DMS79 treated with DMSO at 0.1 percent for 48 hours (cell line): ENCODE results near the gene TMEM184B.
A peak's percentile ranks its signal among the peaks of the same experiment; 100 is the strongest.

ENCODE experiments used
- DNase-seq: peaks from one replicate; lab custom pipeline; 2025; lab: John Stamatoyannopoulos, UW

Gene TMEM184B

DNA sequence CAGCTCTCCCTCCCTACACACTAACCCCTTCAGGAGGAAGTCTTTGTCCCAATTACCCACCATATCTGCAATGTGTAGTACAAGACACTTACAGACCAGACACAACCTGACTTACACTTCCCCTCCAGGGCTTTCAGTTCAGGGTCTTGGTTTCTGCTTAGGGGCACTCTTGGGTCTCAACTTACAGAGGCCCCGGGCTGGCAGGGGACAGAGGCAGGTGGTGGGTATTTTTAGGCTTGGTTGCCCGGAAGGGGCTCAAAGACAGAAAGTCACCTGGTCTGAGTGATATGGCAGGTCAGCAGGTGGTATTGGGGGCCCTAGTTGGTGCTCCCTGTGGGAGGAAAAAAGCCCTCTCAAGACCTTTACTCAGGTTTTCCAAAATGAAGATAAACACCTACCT lies 3.4 kb upstream of the TMEM184B start:
- DNase-seq: no peak

DNA sequence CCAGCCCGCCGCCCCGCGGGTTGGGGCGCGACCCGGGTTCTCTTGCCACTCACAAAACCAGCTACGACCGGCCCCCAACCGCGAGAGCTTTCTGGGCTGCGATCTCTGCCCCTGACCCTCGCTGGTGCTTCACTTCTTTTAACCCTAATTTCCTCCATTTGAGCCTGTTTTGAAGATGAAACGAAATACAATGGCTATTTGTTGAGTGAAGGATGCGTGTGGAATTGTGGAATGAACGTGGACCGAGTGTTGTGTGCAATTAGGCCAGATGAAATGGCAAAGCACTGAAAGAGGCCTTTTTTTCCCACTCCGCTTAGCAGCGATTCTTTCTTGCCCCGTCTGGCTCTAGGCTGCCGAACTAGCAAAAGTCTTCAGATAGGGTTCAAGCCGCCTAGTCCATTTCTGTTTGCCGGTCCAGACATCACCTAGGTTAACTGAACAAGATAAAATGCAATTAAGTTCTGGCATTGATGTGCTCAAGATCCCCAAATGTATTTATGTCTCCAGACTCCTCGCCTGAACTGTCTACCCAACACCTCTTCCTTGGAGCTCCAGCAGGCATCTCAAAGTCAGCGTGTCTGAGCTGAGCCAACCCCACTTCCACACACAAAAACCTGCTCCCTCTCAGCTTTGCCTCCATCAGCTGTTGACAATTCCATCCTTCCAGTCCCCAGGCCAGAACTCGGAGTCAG lies 471 bp upstream of the TMEM184B start:
- peak; percentile 7 for DNase-seq

DNA sequence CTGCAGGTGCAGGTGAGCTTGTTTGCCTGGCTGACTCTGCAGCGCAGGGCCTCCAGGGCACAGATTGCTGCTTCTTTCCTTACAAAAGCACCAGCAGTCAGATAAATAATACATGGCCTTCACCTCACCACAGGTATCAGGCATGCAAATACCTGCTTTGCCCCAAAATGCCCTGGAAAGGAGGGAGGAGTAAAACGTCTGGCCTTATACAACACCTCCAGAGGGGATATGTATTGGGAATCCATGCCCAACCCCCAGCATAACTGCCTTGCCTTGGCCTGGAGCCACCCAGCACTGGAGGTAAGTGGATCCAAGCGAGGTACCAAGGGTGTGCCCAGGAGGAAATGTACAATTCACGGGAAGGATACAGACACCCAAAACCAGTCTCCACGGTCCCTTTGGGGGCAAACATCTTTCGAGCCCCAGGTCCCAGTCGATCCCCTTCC lies 860 bp downstream of the TMEM184B start:
- DNase-seq: peak; percentile 20

DNA sequence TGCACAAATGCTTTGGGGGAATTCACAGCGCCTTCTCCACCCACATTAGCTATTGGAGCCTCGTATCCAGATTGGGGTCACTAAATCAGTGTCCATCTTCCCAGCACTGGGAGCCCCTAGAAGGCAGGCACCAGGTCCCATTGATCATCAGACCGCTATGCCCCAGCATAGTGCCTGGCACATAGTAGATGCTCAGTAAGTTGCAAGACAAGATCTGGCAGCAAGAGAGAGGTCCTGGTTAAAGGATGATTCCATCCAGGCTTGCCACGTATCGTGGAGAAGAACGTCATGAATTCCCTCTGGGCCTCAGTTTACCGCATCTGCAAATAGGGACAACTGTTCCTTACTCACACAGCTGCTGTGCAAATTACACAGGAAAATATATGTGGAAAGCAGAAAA lies 1.7 kb downstream of the TMEM184B start:
- no peak for DNase-seq

DNA sequence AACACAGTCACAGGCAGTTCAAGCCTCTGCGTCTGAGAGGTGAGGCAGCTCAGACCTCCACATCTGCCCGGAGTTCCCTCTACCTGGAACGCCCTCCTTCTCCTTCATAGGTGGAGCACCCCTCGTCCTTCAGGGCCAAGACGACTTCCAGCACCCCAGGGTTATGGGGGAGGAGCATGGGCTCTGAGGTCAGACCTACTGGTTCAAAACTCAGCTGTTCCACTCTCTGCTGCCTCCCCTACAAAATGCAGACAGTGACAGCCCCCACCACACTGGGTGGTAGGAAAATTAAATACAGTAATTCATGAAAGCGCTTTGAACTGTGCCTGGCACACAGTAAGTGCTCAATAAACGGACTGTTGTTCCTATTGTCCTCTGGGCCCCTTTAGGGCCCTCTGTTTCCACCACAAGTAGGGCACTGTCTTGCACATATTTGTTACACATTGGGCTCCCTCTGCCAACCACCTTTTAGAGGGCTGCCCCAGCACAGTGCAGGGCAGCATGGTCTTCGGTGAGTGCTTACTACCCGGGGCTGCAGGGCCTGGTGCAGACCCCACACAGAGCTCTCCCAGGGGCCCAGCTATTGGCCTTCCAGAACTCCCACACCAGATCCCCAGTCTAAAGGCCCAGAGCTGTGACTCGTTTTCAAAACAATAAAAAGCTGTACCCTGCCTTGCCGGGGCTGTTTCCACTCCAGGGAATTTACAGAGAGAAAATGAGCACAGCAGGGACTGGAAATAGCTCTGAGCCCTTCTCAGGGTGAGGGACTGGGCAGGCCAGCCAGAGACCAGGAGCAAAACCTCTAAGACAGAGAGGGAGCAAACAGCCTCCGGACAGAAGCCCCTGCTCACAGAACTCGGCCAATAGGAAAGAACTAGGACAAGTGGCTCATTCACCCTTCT lies 2.5 kb downstream of the TMEM184B start:
- DNase-seq: no peak

DNA sequence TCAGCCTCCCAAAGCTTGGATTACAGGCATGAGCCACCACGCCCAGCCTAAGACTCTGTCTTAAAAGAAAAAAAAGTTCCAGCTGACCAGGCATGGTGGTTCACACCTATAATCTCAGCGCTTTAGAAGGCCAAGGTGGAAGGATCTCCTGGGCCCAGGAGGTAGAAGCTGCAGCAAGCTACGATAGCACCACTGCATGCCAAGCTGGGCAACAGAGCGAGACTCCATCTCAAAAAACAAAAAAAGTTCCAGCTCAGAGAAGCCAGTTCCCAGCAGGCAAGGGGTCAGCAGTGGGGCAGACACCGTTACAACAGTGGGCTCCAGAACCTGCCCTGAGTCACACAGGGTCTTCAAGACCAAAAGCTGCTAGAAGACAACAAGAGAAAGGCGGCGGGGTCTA lies 3.3 kb downstream of the TMEM184B start:
- no peak for DNase-seq

DNA sequence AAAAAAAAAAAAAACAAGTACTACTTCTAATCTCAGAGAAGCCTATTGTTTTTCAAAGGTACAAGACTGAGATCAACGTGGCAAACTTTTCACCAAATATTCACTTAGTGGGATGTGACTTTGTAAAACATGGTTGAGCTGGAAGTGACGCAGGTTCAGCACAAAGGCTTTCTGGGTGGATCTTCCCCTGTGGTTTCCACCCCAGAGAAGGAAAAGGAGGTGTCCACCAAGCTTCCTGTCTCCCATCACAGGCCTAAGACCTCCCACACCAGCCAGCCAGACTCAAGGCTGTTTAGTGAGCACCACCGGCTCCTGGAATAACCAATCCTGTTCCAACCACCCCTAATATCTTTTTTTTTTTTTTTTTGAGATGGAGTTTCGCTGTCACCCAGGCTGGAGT lies 5.7 kb downstream of the TMEM184B start:
- DNase-seq: no peak

DNA sequence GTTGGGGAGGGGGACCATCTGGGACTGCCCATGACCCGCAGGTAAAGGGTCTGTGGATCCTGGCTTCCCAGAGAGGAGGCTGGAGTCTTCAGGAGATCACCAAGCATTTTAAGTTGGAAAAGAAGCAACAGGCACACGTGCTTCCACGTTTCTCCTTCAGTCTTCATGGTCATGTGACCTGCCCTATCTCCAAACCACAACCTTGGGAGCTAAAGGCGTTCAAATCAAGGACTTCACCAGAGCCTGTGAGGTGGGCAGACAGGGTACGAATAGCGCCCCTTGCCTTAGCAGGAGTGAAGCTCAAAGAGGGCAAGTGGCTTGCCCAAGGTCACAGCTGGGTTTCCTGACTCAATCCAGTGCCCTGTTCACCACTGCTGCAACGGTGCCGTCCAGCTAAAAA lies 6.7 kb downstream of the TMEM184B start:
- no peak for DNase-seq

DNA sequence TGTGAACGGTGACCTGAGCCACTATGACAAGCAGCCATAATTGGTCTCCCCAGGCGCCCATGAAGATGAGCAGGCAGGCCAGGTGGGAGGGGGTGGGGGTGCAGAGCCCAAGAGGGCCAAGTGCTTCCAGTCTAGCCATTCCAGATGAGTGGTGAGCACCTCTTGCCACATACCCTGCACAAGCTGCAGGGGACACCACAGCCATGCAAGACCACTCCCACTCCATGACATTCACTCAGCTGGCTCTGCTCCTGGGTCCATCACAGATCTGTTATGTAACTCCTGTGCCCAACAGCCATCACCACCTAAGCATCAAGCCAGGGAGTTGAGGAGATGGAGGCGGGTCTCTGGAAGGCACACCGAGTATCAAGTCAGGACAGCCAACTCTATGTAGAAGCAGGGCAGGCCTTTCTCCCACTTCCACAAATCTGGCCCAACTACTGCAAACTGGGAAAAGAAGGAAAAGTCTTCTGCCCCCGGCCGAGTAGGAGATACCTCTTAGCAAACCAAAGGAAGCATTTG lies 8.4 kb downstream of the TMEM184B start:
- no peak for DNase-seq

DNA sequence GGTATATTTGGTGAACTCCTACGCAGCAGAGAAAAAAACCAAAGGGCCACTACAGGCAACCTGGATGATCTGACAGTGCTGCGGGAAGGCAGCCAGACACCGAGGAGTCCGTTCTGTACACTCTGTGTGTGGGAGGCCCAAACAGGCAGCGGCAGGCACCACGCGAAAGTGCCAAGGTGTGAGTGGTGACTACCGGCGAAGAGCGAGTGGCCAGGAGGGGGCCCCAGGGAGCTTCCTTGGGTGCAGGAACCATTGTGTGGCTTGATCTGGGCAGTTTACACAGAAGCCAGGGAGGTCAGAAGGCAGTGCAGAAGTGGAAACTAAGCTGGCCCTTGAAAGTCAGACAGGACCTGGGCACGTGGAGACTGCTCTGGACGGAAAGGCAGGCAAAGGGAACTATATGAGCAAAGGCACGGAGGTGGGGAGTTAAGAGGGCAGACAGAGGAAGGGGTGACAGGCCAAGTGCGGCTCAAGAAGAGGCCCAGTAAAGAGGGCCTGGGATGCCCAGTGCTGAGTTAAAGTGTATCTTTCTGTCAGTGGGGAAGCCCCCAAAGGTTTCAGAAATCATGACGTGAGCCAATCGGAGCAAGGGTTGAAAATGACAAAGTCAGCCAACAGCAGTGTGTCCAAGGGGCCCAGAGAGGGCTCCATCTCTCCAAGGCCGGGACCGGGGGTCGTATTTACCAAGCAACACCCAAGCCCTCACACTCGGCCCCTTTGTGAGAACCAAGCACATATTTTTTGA lies 10.6 kb downstream of the TMEM184B start:
- no peak for DNase-seq

DNA sequence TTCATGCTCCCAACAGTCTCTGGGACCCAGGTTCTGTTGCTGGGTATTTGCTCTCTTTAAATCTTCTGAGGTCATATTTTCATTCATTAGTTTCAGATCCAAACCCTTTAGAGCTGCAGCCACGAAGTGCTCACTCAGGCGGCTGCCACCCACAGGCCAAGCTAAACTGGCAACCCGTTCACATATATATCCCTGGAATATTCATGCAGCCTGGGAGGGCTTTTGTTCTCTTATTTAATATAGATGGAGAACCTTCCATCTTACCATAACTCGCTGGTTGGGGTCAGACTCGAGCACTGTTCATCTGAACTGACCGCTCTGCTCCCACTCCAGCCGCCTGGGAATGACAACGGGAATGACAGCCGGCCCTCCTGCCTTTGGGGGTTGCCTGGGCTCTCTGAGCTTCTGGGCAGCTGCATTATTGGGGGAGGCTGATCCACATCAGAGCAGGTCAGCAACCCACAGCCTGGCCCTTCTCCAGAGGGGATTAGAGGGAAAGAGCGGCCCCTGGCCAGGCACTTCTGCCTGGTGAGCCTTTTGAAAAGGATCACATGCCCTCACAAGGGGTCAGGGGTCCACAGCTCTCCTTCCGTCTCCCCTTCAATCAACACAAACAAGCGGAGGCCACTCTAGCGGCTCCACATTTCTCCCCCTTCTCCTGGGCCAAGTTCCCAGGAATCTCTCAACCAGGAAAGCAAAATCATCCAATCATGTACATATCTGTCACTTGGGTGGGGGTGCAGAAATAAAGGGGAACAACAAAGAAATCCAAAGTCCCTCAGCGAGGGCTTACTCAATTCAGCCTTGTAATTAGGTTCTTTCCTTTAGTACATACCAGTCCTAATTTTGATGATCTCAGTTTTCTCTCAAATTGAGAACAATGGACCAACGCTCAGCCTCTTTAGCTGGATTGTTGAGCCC lies 11.8 kb downstream of the TMEM184B start:
- no peak for DNase-seq

DNA sequence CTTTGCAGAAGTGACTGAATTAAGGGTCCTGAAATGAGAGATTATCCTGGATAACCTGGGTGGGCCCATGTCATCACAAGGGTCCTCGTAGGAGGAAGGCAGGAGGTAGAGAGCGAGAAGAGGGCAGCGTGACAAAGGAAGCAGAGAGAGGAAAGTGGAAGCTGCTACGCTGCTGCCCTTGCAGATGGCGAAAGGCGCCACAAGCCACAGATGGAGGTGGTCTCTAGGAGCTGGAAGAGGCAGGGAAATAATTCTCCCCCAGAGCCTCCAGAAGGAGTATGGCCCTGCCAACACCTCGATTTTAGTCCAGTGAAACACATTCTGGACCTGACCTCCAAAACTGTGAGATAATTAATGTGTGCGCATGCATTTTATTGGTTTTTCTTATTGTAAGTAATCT lies 13.4 kb downstream of the TMEM184B start:
- no peak for DNase-seq

DNA sequence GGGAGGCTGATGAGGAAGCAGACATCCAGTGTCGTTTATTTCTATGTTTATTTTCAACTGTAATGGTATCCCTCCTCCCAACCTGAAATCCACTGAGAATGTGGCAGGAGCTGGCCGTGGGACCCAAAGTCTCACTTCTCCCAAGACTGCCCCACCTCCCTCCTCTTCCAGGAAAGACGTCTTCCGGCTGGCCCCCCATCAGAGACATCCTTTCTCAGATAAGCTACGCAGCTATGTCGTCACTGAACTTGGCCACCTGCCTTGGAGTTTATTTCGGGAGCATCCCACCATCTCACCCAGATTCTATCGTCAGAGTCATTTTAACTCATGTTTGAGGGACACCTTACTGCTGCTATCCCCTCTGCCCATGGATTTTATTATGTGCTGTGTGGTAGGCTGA lies 13.9 kb downstream of the TMEM184B start:
- DNase-seq: no peak

DNA sequence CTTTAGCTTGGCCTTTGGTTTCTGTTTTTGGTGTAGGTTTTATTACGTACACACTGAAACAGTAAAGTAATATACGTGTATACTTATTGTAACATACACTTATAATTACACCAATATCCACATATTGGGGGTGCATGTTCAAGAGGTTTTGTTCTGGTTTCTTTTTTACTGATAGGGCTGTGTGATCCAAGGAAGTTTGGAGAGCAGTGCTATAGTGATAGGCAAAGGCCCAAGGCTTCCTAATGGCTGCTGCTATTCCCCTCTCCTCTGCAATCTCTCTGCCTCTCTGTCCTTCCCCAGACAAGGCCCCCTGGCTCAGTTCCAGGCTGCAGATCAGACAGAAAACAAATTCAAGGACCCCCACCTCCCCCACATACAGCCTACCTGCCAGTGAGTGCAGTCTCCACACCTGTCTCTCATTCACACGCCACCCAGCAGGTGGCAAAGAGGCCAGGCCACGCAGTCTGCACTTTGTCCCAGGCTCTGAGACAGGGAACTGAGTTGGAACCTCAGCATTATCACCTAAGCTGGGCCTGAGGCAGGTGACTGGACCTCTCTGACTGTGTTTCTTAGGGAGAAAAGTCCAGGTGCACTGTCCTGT lies 15.1 kb downstream of the TMEM184B start:
- DNase-seq: peak; percentile 52

DNA sequence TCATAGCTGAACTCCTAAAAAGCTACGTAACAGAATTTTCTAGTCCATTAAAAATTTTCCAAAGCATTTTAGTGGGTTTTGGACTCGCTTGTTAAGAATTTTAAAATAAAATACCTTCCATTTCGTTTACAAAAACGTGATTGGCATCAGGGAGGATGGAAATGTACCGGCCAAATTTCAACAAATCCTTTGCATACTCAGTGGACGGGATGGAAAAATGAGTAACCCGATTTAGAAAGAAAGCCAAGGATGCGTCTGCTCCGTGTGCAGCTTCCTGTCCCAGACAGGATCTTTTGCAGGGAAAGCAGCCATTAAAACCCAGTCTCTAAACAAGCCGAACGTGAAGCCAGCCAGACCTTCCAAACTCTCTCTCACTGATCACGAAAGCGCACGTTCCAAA lies 15.6 kb downstream of the TMEM184B start:
- DNase-seq: no peak

DNA sequence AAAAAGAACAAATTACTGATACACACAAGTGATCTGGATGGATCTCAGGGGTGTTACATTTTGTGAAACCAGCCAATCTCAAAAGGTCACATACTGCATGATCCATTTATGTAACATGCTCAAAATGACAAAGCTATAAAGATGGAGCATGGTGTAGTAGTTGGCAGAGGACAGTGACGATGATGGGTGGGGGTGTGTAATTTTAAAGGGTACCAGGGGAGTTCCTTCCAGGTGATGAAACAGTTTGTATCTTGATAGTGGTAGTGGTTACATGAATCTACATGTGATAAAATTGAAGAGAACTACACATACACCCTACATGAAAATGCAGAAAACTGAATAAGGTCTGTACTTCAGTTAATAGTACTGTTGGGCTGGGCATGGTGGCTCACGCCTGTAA lies 17.1 kb downstream of the TMEM184B start:
- DNase-seq: no peak

DNA sequence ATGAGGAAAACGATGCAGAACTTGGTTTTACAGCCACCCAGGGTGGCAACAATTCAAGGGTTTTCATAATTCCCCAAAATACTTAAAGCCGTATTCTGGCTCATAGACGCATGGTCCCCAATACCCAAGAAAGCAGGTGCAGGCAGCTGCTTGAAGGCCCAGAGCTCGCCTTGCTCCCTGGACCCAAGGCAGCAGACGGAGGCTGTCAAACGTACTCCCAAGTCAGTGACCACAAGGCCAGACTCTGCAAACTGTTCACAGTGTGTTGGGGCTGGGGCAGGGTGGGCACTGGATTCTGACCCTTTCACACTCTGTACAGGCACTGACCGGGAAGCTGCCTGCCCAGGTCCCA lies 21.5 kb downstream of the TMEM184B start:
- DNase-seq: no peak

DNA sequence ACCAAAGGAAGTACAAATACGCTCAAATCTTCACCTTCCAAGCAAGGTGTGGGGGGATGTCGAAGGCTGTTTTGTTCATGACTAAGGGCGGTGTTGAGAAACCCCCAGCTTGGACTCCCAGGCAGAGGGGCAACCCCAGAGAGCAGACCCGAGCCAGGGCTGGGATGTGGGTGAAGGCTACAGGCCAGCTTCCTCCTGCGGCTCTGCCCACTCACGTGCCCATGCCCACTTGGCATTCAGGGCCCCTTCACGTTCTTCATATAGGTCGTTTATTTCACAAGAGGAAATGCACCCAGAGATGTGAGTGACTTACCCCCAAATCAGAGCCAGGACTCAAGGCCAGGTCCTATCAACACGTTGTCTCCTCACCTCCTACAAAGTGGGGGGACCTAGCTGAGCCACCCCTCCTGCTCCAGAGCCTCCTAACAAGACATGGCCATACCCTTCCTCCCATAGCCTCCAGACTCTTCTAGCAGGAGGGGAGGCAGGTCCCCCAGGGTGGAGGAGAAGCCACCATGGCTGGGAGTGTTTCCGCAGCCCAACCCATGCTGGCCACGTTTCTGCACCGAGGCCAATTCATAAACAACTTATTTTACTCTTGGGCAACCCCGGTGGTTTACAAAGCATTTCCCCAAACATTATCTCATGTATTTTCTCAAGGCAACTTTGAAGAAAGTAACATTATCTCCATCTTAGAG lies 22.0 kb downstream of the TMEM184B start:
- DNase-seq: no peak

DNA sequence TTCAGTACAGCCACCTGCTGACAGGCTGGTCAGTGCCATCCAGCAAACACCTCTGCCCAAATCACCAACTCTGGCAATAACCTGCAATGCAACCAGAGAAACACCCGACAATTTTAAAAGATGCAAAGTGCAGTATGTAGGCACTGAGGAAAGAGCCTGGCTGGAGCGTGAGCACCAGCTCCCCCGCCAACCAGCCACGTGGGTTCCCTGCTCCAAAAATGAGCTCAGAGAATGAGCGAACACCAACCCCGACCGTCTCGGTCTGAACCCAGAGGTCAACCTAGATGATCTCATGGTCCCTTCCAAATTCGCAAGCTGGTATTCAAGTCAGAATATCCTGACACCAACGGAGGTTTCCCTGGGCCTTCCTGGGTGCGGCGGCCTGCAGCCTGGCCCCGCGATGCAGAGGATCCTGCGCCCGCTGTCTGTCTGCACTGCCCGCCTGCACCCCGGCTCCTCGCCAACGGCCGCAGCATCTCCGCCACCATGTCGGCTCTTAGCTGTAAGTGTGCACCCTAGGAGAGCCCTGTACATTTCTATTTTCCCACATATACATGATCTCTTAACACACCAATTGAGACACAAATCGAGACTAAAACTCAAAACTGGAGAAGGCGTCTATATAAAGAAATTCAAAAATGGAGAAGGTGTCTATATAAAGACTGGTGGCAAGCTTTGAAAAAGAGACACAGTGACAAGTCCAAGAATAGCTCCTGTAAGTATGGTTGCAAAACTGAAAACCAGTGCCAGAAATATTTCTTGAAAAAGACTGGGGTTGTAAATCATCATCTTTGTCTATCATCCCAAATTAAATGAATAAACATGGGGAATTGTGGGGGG lies 22.8 kb downstream of the TMEM184B start:
- DNase-seq: no peak

DNA sequence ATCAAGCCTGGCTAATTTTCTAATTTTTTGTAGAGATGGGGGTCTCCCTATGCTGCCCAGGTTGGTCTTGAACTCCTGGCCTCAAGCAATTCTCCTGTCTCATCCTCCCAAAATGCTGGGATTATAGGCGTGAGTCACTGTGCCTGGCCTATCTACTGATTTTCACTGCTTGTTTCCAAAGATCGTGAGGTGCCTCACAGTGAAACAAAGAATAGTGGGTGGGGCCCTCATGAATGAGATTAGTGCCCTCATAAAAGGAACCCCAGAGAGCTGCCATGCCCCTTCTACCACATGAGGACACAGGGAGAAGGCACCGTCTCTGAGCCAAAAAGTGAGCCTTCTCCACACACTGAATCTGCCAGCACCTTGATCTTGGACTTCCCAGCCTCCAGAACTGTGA lies 23.5 kb downstream of the TMEM184B start:
- no peak for DNase-seq
